Measurements from ENCODE around the gene OTUD1. TPM values are rescaled to one million over a fixed set of nuclear protein-coding genes. Genes with fewer than 3 reads are reported as not detected.
A peak's percentile ranks its signal among the peaks of the same experiment; 100 is the strongest.

The OTUD1 gene
- total and polyA plus RNA-seq, 12 donors: 11.4 to 617 (median 32.2) TPM

GRCh38 chr10:23442936-23443335, 4.1 kb downstream of the OTUD1 start:
- Histone ChIP-seq H3K27ac (peak overlapping the region in 5 of 10 donors; percentile 15 to 97 (median 91)), H3K4me1 (peaks cover 3 to 76% (median 47%) of the 10 kb centered on the region in 9 donors)

GRCh38 chr10:23445591-23445990, 6.7 kb downstream of the OTUD1 start:
- 84 to 91% methylated on average over 5 of the region's 5 CpGs for WGBS, 2 donors
- TF ChIP-seq, protein P1, sequence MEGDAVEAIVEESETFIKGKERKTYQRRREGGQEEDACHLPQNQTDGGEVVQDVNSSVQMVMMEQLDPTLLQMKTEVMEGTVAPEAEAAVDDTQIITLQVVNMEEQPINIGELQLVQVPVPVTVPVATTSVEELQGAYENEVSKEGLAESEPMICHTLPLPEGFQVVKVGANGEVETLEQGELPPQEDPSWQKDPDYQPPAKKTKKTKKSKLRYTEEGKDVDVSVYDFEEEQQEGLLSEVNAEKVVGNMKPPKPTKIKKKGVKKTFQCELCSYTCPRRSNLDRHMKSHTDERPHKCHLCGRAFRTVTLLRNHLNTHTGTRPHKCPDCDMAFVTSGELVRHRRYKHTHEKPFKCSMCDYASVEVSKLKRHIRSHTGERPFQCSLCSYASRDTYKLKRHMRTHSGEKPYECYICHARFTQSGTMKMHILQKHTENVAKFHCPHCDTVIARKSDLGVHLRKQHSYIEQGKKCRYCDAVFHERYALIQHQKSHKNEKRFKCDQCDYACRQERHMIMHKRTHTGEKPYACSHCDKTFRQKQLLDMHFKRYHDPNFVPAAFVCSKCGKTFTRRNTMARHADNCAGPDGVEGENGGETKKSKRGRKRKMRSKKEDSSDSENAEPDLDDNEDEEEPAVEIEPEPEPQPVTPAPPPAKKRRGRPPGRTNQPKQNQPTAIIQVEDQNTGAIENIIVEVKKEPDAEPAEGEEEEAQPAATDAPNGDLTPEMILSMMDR (IDR thresholded peaks at IDR 0.05): no peak
- no peaks in the 10 kb centered on the region for H3K27me3 ChIP-seq
- intact Hi-C loops (cut with DNase I): loop anchor here in 3 of 10 donors (10.0 kb wide), 3 partner anchors 79 to 121 kb away; partner anchors contain the start of gene C10orf67 (in 1 of the 3)
- H3K36me3 ChIP-seq: peaks cover 0 to 40% (median 7%) of the 10 kb centered on the region in 9 donors
- no peak overlapping the region for H3K27ac ChIP-seq
- no peaks in the 10 kb centered on the region for H3K9me3 ChIP-seq
- H3K4me1 ChIP-seq: peaks cover 3 to 92% (median 50%) of the 10 kb centered on the region in 9 donors
- ATAC-seq (no peak), DNase-seq (no peak)
- H3K4me3 ChIP-seq: no peak overlapping the region

More at GRCh38 chr10:23442936-23443335, 4.1 kb downstream of the OTUD1 start:
- WGBS, 2 donors: 55 to 61% methylated on average over 2 of the region's 2 CpGs
- intact Hi-C loops (cut with DNase I): loop anchor here in 4 of 10 donors (5.0 to 10.0 kb wide), 4 partner anchors 82 to 118 kb away; partner anchors contain the start of gene C10orf67 (in 3 of the 4)
- no peak for DNase-seq
- peak overlapping the region in 9 of 10 donors; percentile 82 to 98 (median 88) for H3K4me3 ChIP-seq
- no peaks in the 10 kb centered on the region for H3K27me3 ChIP-seq
- TF ChIP-seq, protein P1 (IDR thresholded peaks at IDR 0.05): no peak
- H3K36me3 ChIP-seq: peaks cover 0 to 40% (median 7%) of the 10 kb centered on the region in 9 donors
- no peak for ATAC-seq
- no peaks in the 10 kb centered on the region for H3K9me3 ChIP-seq

DNA sequence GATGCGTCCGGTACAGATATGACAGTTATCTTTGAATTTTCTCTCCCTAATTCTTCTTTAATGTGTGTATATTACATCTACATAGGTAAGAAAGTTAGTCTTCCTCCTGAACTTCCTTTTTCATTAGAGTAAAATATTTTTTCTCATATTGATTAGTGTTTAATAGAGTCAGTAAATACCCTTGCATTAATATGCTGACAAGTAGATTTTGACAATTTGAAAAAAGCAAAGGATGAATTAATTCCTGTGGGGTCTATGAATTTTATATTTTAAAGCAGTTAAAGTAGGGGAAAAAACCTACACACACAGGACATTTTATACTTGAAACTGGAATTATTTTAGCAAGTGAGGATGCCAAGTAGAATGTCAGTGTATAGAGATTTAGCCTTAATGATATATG, 9.4 kb downstream of the OTUD1 start:
- H3K4me1 ChIP-seq: peaks cover 3 to 76% (median 35%) of the 10 kb centered on the region in 9 donors
- ATAC-seq (no peak), DNase-seq (no peak)
- H3K9me3 ChIP-seq: no peaks in the 10 kb centered on the region
- H3K4me3 ChIP-seq: no peak overlapping the region
- TF ChIP-seq, protein P1 (IDR thresholded peaks at IDR 0.05): no peak
- WGBS, 2 donors: 95 to 98% methylated on average over 2 of the region's 2 CpGs
- H3K27me3 ChIP-seq: no peaks in the 10 kb centered on the region
- H3K27ac ChIP-seq: peak overlapping the region in 1 of 10 donors; percentile 5
- H3K36me3 ChIP-seq: peaks cover 0 to 33% (median 7%) of the 10 kb centered on the region in 9 donors
- intact Hi-C loops (cut with DNase I): loop anchor here in 3 of 10 donors (10.0 kb wide), 3 partner anchors 76 to 124 kb away; partner anchors contain the start of gene C10orf67 (in 1 of the 3)

DNA sequence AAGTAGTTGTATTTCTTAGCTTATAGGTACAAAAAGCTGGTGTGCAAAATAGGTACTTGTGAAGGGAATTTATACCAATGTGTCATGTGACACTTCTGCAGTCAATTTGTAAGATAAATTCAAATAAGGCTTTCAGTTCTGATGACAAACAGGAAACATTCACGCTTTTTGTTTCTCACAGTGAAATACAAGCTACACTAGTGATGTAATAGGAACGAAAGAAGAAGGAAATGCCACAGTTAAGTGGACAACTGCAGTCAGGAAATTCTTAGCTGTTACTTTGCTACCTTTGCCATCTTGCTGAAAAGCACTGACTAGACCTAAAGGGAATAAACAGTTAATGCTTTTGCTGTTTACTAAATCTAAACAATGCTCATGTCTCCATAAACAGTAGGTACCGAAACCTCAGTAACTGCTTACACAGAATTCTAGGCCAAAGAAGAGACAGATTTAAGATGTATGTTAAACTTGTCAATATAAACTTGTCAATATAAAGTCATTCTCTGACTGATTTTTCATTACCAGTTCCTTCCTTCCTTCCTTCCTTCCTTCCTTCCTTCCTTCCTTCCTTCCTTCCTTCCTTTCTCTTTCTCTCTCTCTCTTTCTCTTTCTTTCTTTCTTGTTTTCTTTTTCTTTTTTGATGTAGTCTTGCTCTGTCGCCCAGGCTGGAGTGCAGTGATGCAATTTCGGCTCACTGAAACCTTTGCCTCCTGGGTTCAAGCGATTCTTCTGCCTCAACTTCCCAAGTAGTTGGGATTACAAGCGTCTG, 10.1 kb downstream of the OTUD1 start:
- intact Hi-C loops (cut with DNase I): loop anchor here in 3 of 10 donors (10.0 kb wide), 3 partner anchors 76 to 124 kb away; partner anchors contain the start of gene C10orf67 (in 1 of the 3)
- no peaks in the 10 kb centered on the region for H3K9me3 ChIP-seq
- peak overlapping the region in 3 of 10 donors; percentile 5 to 56 (median 10) for H3K27ac ChIP-seq
- no peak overlapping the region for H3K4me3 ChIP-seq
- TF ChIP-seq, protein P1 (IDR thresholded peaks at IDR 0.05): no peak
- WGBS, 2 donors: 72 to 77% methylated on average over 7 of the region's 7 CpGs
- H3K36me3 ChIP-seq: peaks cover 0 to 26% (median 7%) of the 10 kb centered on the region in 9 donors
- no peaks in the 10 kb centered on the region for H3K27me3 ChIP-seq
- DNase-seq (no peak), ATAC-seq (peak in 3 of 8 donors; percentile 20 to 30 (median 29))
- H3K4me1 ChIP-seq: peaks cover 3 to 69% (median 31%) of the 10 kb centered on the region in 9 donors

Measured in heart right ventricle (tissue), 16 donors.